ENCODE data around the gene LRRK1.

LRRK1 gene

GRCh38 chr15:100939791-100940190 lies 20.6 kb downstream of the LRRK1 start:
- FAIRE-seq: no peak

DNA sequence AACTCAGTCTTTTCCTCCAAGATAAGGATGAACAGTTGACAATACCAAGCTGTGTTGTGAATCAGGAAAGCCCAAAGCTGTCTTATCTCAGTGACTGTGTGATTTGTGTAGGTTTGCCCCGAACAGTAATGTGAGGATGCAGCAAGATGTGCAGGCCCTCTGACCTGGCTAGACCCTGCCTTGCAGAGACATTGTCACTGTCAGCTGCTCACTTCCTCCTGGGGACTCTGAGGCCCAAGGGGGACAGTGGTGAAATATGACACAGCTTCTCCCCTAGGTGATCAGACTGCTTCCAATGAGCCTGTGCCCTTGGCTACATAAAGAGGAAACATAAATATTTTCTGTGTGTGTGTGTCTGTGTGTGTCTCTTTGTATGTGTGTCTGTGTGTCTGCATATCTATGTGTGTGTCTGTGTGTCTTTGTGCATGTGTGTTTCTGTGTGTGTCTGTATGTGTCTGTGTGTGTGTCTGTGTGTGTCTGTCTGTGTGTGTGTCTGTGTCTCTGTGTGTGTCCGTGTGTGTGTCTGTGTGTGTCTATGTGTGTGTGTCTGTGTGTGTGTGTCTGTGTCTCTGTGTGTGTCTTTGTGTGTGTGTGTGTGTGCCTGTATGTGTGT lies 21.7 kb downstream of the LRRK1 start:
- FAIRE-seq: no peak

- FAIRE-seq: no peak
Observed at GRCh38 chr15:100941536-100941935, 22.4 kb downstream of the LRRK1 start.

- no peak for FAIRE-seq
Observed at GRCh38 chr15:100942656-100943425, 23.7 kb downstream of the LRRK1 start.

GRCh38 chr15:100944244-100944895 lies 25.2 kb downstream of the LRRK1 start:
- FAIRE-seq: no peak

DNA sequence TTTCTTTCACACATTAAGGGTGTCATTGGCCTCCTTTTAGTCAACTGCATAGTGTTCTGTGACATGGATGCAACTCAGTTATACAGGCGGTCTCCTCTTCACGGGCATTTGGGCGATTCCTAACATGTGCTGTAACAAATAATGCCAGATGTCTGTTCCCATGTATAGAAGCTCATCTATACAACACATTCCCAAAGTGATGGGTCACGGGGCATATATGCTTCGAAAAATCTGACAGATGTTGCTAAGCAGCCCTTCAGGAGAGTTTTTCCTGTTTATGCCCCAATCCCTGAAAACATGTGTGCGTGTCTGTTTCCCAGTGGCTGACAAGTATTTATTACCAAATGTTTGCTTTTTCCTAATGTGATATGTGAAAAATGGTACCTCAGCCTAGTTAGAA lies 25.8 kb downstream of the LRRK1 start:
- FAIRE-seq: no peak

DNA sequence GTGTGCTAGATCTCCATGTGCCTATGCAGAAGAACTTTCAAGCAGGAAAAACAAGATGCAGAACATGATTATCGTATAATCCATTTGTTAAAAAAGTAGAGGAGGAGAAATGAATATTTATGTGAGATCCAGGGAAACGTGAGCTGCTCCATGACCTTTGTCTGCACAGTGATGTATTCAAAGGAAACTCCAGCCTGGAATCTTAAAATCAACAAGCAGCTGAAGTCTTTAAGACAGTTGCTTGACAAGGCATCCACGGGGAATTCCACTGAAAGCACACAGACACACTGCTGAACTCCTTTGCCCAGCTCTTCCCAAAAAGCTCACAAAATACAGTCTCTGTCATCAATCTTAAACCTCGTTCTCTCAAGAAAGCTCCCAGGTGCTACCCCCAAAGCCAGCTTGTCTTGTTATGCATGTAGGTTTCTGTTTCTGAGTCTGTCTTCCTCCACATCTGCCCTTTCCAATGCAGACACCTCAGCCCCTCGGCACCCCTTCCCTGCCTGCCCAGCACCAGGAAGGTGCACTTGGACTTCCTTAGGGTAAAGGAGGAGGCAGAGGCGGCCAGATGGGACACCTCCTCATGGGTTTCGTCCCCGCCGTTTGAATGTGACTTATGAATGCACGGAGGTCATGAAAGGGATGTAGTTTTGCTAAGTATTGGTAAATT lies 28.7 kb downstream of the LRRK1 start:
- FAIRE-seq: no peak

GRCh38 chr15:100948430-100948762 lies 29.2 kb downstream of the LRRK1 start:
- peak; percentile 53 for FAIRE-seq

DNA sequence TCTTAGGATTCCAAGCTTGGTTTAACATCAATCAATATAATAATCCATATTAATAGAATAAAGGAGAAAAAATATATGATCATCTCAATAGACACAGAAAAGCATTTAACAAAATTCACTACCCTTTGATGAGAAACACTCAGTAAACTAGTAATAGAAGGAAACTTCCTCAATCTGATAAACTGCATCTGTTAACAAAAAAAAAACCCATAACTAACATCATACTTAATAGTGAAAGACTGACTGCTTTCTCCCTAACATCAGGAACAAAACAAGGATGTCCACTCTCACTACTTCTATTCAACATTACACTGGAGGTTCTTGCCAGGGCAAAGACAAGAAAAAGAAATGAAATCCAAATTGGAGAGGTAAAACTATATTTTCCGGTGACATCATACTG lies 30.5 kb downstream of the LRRK1 start:
- no peak for FAIRE-seq

DNA sequence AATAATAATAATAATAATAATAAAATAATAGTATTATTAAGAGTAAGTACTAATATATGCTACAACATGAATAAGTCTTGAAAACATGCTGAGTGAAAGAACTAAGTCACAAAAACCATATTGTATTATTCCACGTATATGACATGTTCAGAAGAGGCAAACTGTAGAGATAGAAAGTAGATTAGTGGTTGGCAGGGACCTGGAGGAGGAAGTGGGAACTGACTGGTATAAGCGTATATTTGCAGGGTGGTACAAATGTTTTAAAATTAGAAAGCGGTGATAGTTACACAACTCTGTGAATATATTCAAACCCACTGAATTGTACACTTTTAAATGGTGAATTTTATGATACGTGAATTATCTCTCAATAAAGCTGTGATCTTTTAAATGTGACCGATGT lies 32.8 kb downstream of the LRRK1 start:
- no peak for FAIRE-seq

DNA sequence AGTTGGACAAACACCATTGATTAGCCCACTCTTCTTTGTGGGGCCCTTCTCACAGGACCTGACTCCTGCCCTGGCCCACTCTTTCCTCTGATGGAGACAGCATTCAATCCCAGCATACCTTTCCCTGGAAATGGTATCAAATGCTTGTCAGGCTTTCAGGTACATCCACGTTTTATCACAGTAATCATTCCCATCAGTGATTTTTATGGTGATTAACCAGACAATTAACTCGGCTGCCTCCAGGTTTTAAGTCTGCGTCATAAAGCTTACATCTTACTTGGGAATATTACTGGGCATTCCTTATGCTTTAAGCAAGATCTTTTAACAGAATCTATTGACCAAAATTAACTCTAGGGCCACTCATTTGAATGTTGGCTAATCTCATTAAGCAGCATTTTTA lies 33.4 kb downstream of the LRRK1 start:
- FAIRE-seq: no peak

DNA sequence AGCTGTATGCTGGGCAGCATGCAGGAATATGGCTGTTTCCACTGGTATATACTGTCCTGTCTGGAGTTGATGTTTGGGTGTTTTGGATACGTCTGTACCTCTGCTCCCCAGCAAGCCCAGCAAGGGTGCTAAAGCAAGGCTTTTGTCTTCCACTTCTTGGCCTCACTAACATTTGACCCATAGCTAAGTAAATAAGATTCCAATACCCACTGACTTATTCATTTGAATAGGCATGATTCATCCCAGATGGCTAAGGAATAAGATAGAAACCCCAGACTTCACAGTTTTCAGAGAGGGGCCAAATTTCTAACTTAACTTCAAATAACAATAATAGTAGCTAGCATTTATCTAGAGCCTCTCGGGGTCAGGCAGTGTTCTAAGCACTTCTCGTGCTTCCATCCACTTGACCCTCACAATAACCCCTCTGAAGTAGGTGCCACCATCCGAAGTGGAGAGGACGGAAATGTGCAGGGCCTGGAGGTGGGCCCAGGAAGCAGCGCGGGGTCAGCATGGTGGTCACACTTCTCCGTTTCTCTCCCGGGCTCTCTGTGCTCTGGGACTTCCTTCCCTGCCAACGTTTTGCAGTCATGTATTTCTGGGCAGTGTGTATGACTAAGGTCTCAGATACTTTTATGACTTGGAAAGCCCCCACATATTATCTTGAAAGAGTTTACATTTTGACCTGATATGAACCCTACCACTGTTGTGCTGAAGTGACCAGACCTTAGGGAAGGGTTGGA lies 39.3 kb downstream of the LRRK1 start:
- no peak for FAIRE-seq

- no peak for FAIRE-seq
Observed at GRCh38 chr15:100959066-100960050, 40.2 kb downstream of the LRRK1 start.

GRCh38 chr15:100966997-100967396 lies 47.8 kb downstream of the LRRK1 start:
- no peak for FAIRE-seq

GRCh38 chr15:100968050-100968966 lies 49.2 kb downstream of the LRRK1 start:
- no peak for FAIRE-seq

- FAIRE-seq: no peak
Observed at GRCh38 chr15:100972975-100973350, 53.8 kb downstream of the LRRK1 start.

GRCh38 chr15:100973351-100974111 lies 54.4 kb downstream of the LRRK1 start:
- no peak for FAIRE-seq

- no peak for FAIRE-seq
Observed at GRCh38 chr15:100975043-100975442, 55.9 kb downstream of the LRRK1 start.

GRCh38 chr15:100980410-100981046 lies 61.4 kb downstream of the LRRK1 start:
- no peak for FAIRE-seq

All from colon (tissue), 2 donors.